Body of pancreas (tissue), 4 donors: ENCODE measurements around the gene CDC25C. TPM values are rescaled to one million over a fixed set of nuclear protein-coding genes. Genes with fewer than 3 reads are reported as not detected.
A peak's percentile ranks its signal among the peaks of the same experiment; 100 is the strongest.

ENCODE experiments used
- ATAC-seq: fragments of 150-250 bp; one replicate; pipeline ENCODE4 v1.9.1; 2016
- DNase-seq, 4 donors: peaks; one replicate each; pipeline ENCODE4 v3.0.0-alpha.2; 2019
- H3K27ac ChIP-seq, 4 donors: fragments of 200-600 bp; sonication (generic); 1 replicate in 3 of 4; 2 replicates in 1 of 4; pipeline versions ENCODE4 v1.5.1 to v1.6.1; 2016 to 2019; ENCODE audit warnings: mild to moderate bottlenecking in 1 of 4, mixed read lengths in 1 of 4, moderate library complexity in 1 of 4
- H3K27me3 ChIP-seq, 2 donors: fragments of 200-600 bp; sonication (generic); one replicate each; pipeline ENCODE4 v1.6.0; 2016; ENCODE audit warnings: mild to moderate bottlenecking in 1 of 2
- H3K36me3 ChIP-seq, 2 donors: fragments of 200-600 bp; sonication (generic); replicated peaks in 1 of 2; 2 replicates each; pipeline ENCODE4 v1.5.1; 2016; ENCODE audit warnings: low read depth in 2 of 2; ENCODE audit not compliant: insufficient read depth in 1 of 2
- H3K4me1 ChIP-seq: fragments of 200-600 bp; sonication (generic); one replicate; pipeline ENCODE4 v1.6.0; 2016
- H3K4me3 ChIP-seq, 2 donors: fragments of 200-600 bp; sonication (generic); 1 replicate in 1 of 2; 2 replicates in 1 of 2; pipeline ENCODE4 v1.5.1; 2016 to 2019
- H3K9me3 ChIP-seq, 3 donors: fragments of 200-600 bp; sonication (generic); 1 replicate in 2 of 3; 2 replicates in 1 of 3; pipeline ENCODE4 v1.5.1; 2016
- POLR2A ChIP-seq, 3 donors: fragments of 450-650 bp; IDR thresholded peaks; one replicate each; pipeline ENCODE4 v1.6.1; 2016; ENCODE audit warnings: antibody characterized with exemption in 3 of 3, mild to moderate bottlenecking in 2 of 3
- WGBS, 2 donors: methylation state at CpG; one replicate each; pipeline ENCODE4 v1.1.5; 2017; 5-methylcytosine and 5-hydroxymethylcytosine counted together
- intact Hi-C: fragments of 100-400 bp; cut with DNase I; formaldehyde crosslinking; loops from one replicate; pipeline ENCODE4 v1.15.1; 2023
- total RNA-seq, 2 donors: library from RNA; depleted of rRNA; stranded (reverse); fragments of >200 nt; gene quantifications; one replicate each; pipeline ENCODE4 v1.1.0, GENCODE V29; 2016
- TF ChIP-seq, protein P1 (sequence below), 7 experiments: fragments of 450-650 bp in 4 of 7; fragments of 200-600 bp in 3 of 7; sonication (generic) in 3 of 7; IDR thresholded peaks; one replicate each; pipeline ENCODE4 v1.5.1; 2016 to 2019; ENCODE audit warnings: antibody characterized with exemption in 7 of 7

The CDC25C gene
- total RNA-seq, 2 donors from 2014 or later, result not detected

GRCh38 chr5:138370537-138370936 is 38.9 kb upstream of the CDC25C start:
- no peaks in the 10 kb centered on the region for H3K9me3 ChIP-seq
- WGBS, 2 donors, result 84 to 93% methylated on average over 3 of the region's 3 CpGs
- no peak for DNase-seq
- peaks cover 18% of the 10 kb centered on the region for H3K4me1 ChIP-seq
- H3K36me3 ChIP-seq, result peaks cover 0 to 6% of the 10 kb centered on the region in 2 donors
- intact Hi-C loops, result no loop called here
- no peak for TF ChIP-seq POLR2A (IDR thresholded peaks at IDR 0.05)
- TF ChIP-seq, protein P1, sequence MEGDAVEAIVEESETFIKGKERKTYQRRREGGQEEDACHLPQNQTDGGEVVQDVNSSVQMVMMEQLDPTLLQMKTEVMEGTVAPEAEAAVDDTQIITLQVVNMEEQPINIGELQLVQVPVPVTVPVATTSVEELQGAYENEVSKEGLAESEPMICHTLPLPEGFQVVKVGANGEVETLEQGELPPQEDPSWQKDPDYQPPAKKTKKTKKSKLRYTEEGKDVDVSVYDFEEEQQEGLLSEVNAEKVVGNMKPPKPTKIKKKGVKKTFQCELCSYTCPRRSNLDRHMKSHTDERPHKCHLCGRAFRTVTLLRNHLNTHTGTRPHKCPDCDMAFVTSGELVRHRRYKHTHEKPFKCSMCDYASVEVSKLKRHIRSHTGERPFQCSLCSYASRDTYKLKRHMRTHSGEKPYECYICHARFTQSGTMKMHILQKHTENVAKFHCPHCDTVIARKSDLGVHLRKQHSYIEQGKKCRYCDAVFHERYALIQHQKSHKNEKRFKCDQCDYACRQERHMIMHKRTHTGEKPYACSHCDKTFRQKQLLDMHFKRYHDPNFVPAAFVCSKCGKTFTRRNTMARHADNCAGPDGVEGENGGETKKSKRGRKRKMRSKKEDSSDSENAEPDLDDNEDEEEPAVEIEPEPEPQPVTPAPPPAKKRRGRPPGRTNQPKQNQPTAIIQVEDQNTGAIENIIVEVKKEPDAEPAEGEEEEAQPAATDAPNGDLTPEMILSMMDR (IDR thresholded peaks at IDR 0.05), result no peak
- peak overlapping the region in 1 of 4 donors; percentile 7 for H3K27ac ChIP-seq
- H3K27me3 ChIP-seq, result no peaks in the 10 kb centered on the region
- no peak overlapping the region for H3K4me3 ChIP-seq
- ATAC-seq, result no peak

- H3K27ac ChIP-seq, result peak overlapping the region in 1 of 4 donors; percentile 7
- peaks cover 18% of the 10 kb centered on the region for H3K4me1 ChIP-seq
- intact Hi-C loops, result no loop called here
- TF ChIP-seq, protein P1 (IDR thresholded peaks at IDR 0.05), result no peak
- no peak for TF ChIP-seq POLR2A (IDR thresholded peaks at IDR 0.05)
- H3K36me3 ChIP-seq, result peaks cover 0 to 5% of the 10 kb centered on the region in 2 donors
- ATAC-seq (no peak), DNase-seq (peak in 1 of 4 donors; percentile 17)
- H3K27me3 ChIP-seq, result no peaks in the 10 kb centered on the region
- no peak overlapping the region for H3K4me3 ChIP-seq
- 80 to 84% methylated on average over 2 of the region's 2 CpGs for WGBS, 2 donors
- no peaks in the 10 kb centered on the region for H3K9me3 ChIP-seq
Measured at GRCh38 chr5:138369706-138370105, 38.1 kb upstream of the CDC25C start.

GRCh38 chr5:138369261-138369660 is 37.7 kb upstream of the CDC25C start:
- Histone ChIP-seq H3K27ac (peak overlapping the region in 1 of 4 donors; percentile 7), H3K4me1 (peaks cover 18% of the 10 kb centered on the region), H3K36me3 (peaks cover 0 to 5% of the 10 kb centered on the region in 2 donors), H3K4me3 (no peak overlapping the region), H3K9me3 (no peaks in the 10 kb centered on the region), H3K27me3 (no peaks in the 10 kb centered on the region)
- WGBS, 2 donors, result 69 to 77% methylated on average over 5 of the region's 5 CpGs
- intact Hi-C loops, result no loop called here
- no peak for TF ChIP-seq POLR2A (IDR thresholded peaks at IDR 0.05)
- TF ChIP-seq, protein P1 (IDR thresholded peaks at IDR 0.05), result no peak
- ATAC-seq (no peak), DNase-seq (no peak)

GRCh38 chr5:138366632-138367382 is 35.2 kb upstream of the CDC25C start:
- no peak for TF ChIP-seq POLR2A (IDR thresholded peaks at IDR 0.05)
- TF ChIP-seq, protein P1 (IDR thresholded peaks at IDR 0.05), result no peak
- WGBS, 2 donors, result 30 to 39% methylated on average over 4 of the region's 4 CpGs
- intact Hi-C loops, result no loop called here
- H3K4me3 ChIP-seq, result no peak overlapping the region
- H3K4me1 ChIP-seq, result peaks cover 18% of the 10 kb centered on the region
- H3K27ac ChIP-seq, result no peak overlapping the region
- H3K36me3 ChIP-seq, result no peaks in the 10 kb centered on the region
- H3K9me3 ChIP-seq, result no peaks in the 10 kb centered on the region
- H3K27me3 ChIP-seq, result no peaks in the 10 kb centered on the region
- DNase-seq, result no peak
- no peak for ATAC-seq

DNA sequence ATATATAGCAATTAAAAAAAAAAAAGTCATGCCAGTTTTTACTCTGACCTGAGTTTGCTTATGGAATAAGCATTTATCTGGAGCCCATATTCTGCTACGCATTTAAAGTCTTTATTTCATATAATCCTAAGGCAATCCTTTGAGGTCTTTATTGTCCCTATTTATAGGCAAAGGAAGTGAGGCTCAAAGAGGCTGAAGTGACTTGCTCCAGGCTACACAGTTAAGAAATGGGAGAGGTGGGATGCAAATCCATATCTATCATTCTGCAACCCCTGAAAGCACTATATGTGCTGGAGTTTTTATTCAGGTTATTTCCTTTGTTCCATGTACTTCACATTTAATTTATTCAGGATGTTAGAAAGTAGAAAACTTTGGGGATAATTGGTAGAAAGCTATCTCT is 33.0 kb upstream of the CDC25C start:
- Histone ChIP-seq H3K4me3 (no peak overlapping the region), H3K27me3 (no peaks in the 10 kb centered on the region), H3K36me3 (no peaks in the 10 kb centered on the region), H3K9me3 (no peaks in the 10 kb centered on the region), H3K4me1 (peaks cover 18% of the 10 kb centered on the region), H3K27ac (no peak overlapping the region)
- intact Hi-C loops, result no loop called here
- 94 to 96% methylated on average over 1 of the region's 1 CpG for WGBS, 2 donors
- DNase-seq, result no peak
- no peak for ATAC-seq
- TF ChIP-seq, protein P1 (IDR thresholded peaks at IDR 0.05), result no peak
- TF ChIP-seq POLR2A (IDR thresholded peaks at IDR 0.05), result no peak
